NCI-H1092 (cell line): ENCODE measurements around the gene ZNF184.
A peak's percentile ranks its signal among the peaks of the same experiment; 100 is the strongest.

ENCODE experiments used
- DNase-seq: peaks from one replicate; lab custom pipeline; 2025; lab: John Stamatoyannopoulos, UW

The ZNF184 gene

GRCh38 chr6:27479319-27480182 is 6.6 kb upstream of the ZNF184 start:
- DNase-seq: peak; percentile 40

GRCh38 chr6:27478706-27479318 is 5.9 kb upstream of the ZNF184 start:
- DNase-seq: peak; percentile 62

- DNase-seq: no peak
Measured at GRCh38 chr6:27478141-27478705, 5.3 kb upstream of the ZNF184 start.

GRCh38 chr6:27477318-27478013 is 4.6 kb upstream of the ZNF184 start:
- DNase-seq: no peak

GRCh38 chr6:27476090-27476489 is 3.2 kb upstream of the ZNF184 start:
- no peak for DNase-seq

GRCh38 chr6:27474672-27475071 is 1.8 kb upstream of the ZNF184 start:
- DNase-seq: no peak

GRCh38 chr6:27474172-27474465 is 1.2 kb upstream of the ZNF184 start:
- no peak for DNase-seq

- DNase-seq: peak; percentile 48
Measured at GRCh38 chr6:27472182-27472616, 706 bp downstream of the ZNF184 start.

- no peak for DNase-seq
Measured at GRCh38 chr6:27471365-27472115, 1.4 kb downstream of the ZNF184 start.

- no peak for DNase-seq
Measured at GRCh38 chr6:27470023-27470422, 2.9 kb downstream of the ZNF184 start.

- no peak for DNase-seq
Measured at GRCh38 chr6:27468334-27468733, 4.6 kb downstream of the ZNF184 start.

- DNase-seq: no peak
Measured at GRCh38 chr6:27452496-27452897, 20.4 kb downstream of the ZNF184 start.

- no peak for DNase-seq
Measured at GRCh38 chr6:27451660-27452390, 21.1 kb downstream of the ZNF184 start.

GRCh38 chr6:27448456-27448855 is 24.4 kb downstream of the ZNF184 start:
- DNase-seq: no peak

GRCh38 chr6:27442932-27443331 is 30.0 kb downstream of the ZNF184 start:
- no peak for DNase-seq

- no peak for DNase-seq
Measured at GRCh38 chr6:27441001-27441400, 31.9 kb downstream of the ZNF184 start.

GRCh38 chr6:27439371-27439770 is 33.5 kb downstream of the ZNF184 start:
- DNase-seq: no peak

GRCh38 chr6:27433714-27434113 is 39.2 kb downstream of the ZNF184 start:
- no peak for DNase-seq

- no peak for DNase-seq
Measured at GRCh38 chr6:27428966-27429365, 43.9 kb downstream of the ZNF184 start.

GRCh38 chr6:27428502-27428901 is 44.4 kb downstream of the ZNF184 start:
- DNase-seq: no peak

- DNase-seq: no peak
Measured at GRCh38 chr6:27426045-27426620, 46.8 kb downstream of the ZNF184 start.
